Stimulated activated CD4-positive, alpha-beta T cell treated with anti-CD3 and anti-CD28 coated beads, Interleukin-4, amount 100 ng/mL, for 48 hours (primary cell): ENCODE data around the gene WDR64.
"Not testable (repeated sequence)": the region's sequence is repeated elsewhere in the genome, so short reads cannot be mapped to it uniquely, and the experiment has no call there.

ENCODE experiments used
- DNase-seq, 2 donors: peaks; one replicate each; pipeline ENCODE4 v3.0.0-alpha.2; 2020; ENCODE audit warnings: low read depth in 2 of 2

WDR64 gene

GRCh38 chr1:241698177-241698576 is 46.1 kb downstream of the WDR64 start:
- no peak for DNase-seq

DNA sequence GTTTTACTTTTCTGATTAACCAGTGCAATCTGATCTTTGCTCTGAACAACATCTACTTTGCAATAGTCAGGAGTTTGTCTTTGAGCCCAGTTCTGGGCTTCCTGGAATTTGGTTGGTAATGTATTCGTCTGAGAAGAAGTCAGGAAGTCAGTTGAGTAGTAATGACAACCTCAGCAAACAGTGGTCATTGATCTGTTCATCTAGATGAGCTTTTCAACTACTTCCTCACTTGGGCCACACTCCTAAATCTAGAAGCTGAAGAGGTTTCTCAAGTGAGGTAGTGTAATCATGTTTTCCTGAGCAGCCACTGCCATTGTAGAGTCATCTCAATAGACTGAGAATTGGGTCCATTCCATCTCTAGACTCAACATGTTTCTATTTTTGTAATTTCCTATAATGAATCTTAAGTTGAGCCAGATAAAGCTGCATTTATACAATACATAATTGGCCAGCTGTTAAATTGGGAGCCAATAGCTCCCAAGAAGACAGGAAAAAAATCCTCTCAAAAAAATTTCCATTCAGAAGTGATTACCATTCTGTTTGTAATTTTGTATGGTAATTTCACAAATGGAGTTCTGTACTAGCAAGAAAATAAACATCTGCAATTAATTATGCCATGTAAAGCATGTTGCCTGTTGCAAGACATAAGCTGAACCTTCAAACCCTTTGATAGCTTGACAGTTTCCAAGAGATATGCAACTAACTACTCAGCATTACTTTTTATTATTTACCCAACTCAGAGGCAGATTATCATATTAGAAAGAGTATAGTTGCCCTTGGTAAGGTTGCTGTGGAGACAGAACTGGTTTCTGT is 49.6 kb downstream of the WDR64 start:
- no peak for DNase-seq

- DNase-seq: no peak
Measured at GRCh38 chr1:241702442-241703373, 50.6 kb downstream of the WDR64 start.

DNA sequence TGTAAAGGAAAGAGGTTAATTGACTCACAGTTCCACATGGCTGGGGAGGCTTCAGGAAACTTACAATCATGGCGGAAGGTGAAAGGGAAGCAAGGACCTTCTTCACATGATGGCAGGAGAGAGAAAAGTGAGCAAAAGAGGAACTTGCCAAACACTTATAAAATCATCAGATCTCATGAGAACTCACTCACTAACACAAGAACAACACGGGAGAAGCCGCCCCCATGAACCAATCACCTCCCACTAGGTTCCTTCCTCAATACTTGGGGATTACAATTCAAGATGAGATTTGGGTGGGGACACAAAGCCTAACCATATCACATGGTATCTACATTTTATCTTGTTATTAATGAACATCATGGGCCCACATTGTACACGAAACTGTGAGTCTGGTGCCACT is 51.7 kb downstream of the WDR64 start:
- not testable (repeated sequence) for DNase-seq

DNA sequence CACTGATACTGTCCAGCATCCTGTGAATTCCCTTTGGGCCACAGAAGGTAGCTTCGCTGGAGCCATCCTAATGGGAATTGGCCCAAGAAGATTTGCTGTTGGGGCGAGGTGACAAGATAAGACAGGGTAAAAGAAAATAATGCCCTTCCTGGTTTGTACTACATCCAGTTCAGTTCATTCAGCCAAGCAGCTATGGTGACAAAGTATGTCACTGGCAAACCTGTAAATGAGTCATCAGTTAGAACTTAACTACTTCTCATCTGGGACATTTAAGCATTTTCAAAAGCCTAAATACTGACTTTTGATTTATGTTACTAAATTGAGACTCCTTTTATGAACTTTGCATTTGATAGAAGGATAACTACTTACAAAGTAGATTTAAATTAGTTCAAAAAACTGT is 54.2 kb downstream of the WDR64 start:
- no peak for DNase-seq

DNA sequence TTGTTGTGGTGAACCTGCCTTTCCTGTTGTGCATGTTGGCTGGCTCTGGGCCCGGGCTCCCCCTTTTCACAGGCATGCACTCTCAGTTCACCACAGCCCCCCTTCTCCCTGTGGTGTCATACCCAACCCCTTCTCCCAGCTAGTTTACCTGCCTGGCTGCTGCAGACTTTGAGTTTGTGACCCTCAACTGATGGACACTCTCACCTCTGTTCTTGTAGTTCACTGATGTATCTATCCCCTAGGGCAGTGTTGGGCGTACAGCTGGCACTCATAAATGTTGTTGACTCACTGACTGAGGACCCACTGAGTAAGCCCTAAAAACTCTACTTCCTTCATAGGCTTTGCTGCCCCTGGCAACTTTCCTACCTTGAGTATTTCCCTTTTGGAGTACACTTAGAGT is 54.9 kb downstream of the WDR64 start:
- DNase-seq: no peak

- DNase-seq: no peak
Measured at GRCh38 chr1:241707442-241707841, 55.4 kb downstream of the WDR64 start.

DNA sequence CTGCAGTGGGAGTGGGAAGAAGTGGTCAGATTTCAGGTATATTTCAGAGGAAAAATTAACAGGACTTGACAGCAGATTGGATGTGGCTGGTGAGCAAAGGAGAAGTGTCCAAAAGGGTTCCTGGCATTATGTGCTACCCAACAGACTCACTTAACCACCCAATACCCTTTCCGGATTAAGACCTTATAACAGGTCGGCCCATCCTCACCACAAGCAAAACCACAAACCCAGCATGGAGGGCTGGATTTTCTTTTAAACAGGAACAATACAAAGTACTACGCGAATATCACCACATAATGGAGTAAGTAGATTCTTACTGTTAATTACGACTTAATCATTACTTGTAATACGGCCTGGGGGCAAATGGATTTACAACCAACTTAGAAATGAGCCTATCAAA is 59.2 kb downstream of the WDR64 start:
- no peak for DNase-seq

DNA sequence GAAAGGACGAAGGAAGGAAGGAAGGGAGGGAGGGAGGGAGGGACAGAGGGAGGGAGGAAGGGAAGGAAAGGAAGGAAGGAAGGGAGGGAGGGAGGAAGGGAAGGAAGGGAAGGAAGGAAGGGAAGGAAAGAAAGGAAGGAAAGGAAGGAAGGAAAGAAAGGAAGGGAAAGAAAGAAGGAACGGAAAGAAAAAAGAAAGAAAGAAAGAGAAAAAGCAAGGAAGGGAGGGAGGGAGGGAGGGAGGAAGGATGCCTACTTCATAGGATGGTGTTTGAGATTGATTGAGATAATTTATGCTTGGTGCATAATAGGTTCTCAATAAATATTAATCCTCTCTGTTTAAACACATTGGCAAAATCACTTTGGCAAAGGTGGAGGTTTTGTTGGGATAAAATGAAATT is 61.2 kb downstream of the WDR64 start:
- DNase-seq: no peak

DNA sequence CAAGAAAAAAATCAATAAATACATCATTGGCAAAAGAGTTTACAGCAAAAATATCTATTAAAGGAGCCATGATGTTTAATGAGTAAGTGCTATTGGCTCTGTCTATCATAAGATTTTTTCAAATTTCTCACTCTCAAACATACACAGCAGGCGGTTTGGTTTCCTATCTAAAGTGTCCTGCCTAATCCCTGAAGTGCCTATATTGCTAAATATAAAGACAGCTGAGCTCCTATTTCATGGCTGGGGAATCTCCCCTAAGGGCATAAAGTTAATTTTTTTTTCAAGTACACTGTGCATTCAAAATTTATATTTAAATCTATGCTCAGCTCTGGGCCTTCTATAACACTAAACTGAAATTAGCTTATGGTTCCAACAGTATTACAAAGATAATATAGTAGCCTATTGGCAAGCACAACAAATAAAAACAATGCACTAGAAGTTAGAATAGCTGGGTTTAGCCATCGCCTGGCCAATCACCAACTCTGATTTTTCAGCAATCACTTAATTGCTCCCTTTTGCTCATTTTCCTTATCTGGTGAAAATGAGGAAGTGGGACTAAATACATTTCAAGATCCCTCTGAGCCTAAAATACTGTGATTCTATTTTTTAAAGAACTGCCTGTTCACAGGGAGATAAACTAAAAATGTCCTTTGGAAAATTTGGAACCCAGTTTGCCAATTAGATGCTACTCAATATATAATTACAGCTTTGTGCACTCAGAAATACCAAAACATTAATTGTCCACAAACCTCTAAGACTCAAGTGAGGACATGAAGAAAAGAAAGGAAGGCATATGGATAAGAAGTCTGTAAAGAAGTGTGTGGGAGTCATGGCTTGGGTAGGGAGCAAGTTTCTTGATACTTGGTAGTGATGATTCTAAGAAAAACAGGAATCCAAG is 62.5 kb downstream of the WDR64 start:
- no peak for DNase-seq

DNA sequence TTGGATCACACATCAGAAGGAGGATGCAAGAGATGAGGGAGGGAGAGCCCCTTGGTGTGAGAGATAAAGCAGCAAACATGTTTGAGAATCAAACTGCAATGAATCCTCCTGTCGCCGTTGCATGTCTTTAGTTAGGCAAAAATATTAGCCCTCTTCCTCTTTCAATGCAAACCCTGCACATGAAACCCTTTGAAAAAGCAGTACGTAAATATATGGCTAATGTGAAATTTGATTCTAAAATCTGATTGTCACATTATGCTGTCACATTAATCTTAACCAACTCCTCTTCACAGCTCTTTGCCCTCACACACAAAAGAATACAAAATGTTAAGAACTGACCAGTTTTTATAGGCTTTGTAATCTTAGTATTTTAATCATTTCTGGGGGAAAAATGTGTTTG is 63.4 kb downstream of the WDR64 start:
- DNase-seq: no peak

DNA sequence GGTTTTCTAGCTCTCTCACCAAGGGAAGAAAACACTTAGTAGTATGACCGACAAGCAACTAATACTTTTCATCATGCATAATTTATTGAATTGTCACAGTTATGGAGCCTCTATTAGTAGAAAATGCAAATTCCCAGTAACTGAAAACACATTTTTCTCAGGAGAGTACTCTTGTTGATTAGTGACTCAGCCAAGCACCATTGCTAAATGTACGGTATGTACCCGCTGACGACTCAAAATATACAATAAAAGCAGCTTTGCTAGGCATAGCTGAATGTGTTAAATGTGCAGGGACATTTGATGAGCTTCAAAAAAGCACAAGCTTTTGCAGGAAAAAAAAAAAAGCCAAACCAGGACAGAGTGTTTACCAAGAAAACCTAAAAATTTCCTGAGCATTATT is 63.9 kb downstream of the WDR64 start:
- DNase-seq: no peak

GRCh38 chr1:241716915-241717656 is 65.0 kb downstream of the WDR64 start:
- DNase-seq: peak in 1 of 2 donors; percentile 10

- no peak for DNase-seq
Measured at GRCh38 chr1:241717975-241718374, 65.9 kb downstream of the WDR64 start.

- no peak for DNase-seq
Measured at GRCh38 chr1:241721011-241721410, 68.9 kb downstream of the WDR64 start.

DNA sequence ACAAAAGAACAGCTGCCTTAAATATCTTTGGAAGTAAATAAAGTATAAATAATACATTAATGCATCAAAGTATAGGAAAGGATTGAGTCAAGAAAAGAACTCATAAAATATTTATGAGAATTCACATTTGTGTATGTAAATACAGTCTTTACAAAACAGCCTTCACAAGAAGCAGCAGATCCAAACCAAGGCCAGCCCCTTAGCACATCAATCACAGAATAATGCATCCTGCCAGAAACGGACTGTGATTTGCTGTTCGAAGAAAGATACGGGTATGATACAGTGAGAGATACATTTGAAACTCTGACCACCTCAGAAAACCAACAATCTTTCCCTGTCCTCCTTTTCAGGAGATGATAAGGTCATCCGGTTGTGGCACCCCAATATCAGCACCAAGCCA is 70.9 kb downstream of the WDR64 start:
- DNase-seq: no peak

- no peak for DNase-seq
Measured at GRCh38 chr1:241724741-241725356, 72.8 kb downstream of the WDR64 start.

GRCh38 chr1:241730031-241730430 is 78.0 kb downstream of the WDR64 start:
- DNase-seq: no peak

- no peak for DNase-seq
Measured at GRCh38 chr1:241733899-241734298, 81.8 kb downstream of the WDR64 start.

- no peak for DNase-seq
Measured at GRCh38 chr1:241734533-241734932, 82.5 kb downstream of the WDR64 start.

- not testable (repeated sequence) for DNase-seq
Measured at GRCh38 chr1:241735493-241735926, 83.4 kb downstream of the WDR64 start.
